ENCODE measurements around the gene UVRAG. TPM values are rescaled to one million over a fixed set of nuclear protein-coding genes. Genes with fewer than 3 reads are reported as not detected.

The UVRAG gene
- total and polyA plus RNA-seq, 9 donors, result 10.1 to 26.7 (median 19.2) TPM

GRCh38 chr11:75796091-75796435 is 18.9 kb upstream of the UVRAG start:
- no peak for TF ChIP-seq EP300 (IDR thresholded peaks at IDR 0.05)
- TF ChIP-seq POLR2A (IDR thresholded peaks at IDR 0.05), result no peak
- no peak for TF ChIP-seq CTCF (IDR thresholded peaks at IDR 0.05)
- Histone ChIP-seq H3K9me3 (no peaks in the 10 kb centered on the region), H3K4me1 (ENCODE audit: insufficient read depth) (no peaks in the 10 kb centered on the region), H3K27ac (no peak overlapping the region), H3K4me3 (no peak overlapping the region), H3K27me3 (no peaks in the 10 kb centered on the region), H3K36me3 (no peaks in the 10 kb centered on the region)
- DNase-seq, result no peak
- WGBS, 3 donors, result 71 to 78% (median 77%) methylated on average over 2 of the region's 2 CpGs
- intact Hi-C loops (cut with DNase I), result no loop called here

- intact Hi-C loops (cut with DNase I), result no loop called here
- no peak for DNase-seq
- TF ChIP-seq EP300 (IDR thresholded peaks at IDR 0.05) (no peak), CTCF (IDR thresholded peaks at IDR 0.05) (no peak)
- 88 to 92% (median 91%) methylated on average over 8 of the region's 8 CpGs for WGBS, 3 donors
- H3K36me3 ChIP-seq, result no peaks in the 10 kb centered on the region
- H3K4me3 ChIP-seq, result no peak overlapping the region
- H3K9me3 ChIP-seq, result no peaks in the 10 kb centered on the region
- H3K27ac ChIP-seq, result no peak overlapping the region
- no peaks in the 10 kb centered on the region for H3K4me1 ChIP-seq (ENCODE audit: insufficient read depth)
- no peaks in the 10 kb centered on the region for H3K27me3 ChIP-seq
These were observed 17.9 kb upstream of the UVRAG start for GRCh38 chr11:75797116-75797515.

GRCh38 chr11:75797792-75798191 is 17.2 kb upstream of the UVRAG start:
- Histone ChIP-seq H3K27me3 (no peaks in the 10 kb centered on the region), H3K4me3 (no peak overlapping the region), H3K4me1 (ENCODE audit: insufficient read depth) (no peaks in the 10 kb centered on the region), H3K27ac (no peak overlapping the region), H3K9me3 (no peaks in the 10 kb centered on the region), H3K36me3 (no peaks in the 10 kb centered on the region)
- 94 to 100% (median 100%) methylated on average over 1 of the region's 1 CpG for WGBS, 3 donors
- DNase-seq, result no peak
- intact Hi-C loops (cut with DNase I), result no loop called here
- TF ChIP-seq EP300 (IDR thresholded peaks at IDR 0.05) (no peak), POLR2A (IDR thresholded peaks at IDR 0.05) (no peak), CTCF (IDR thresholded peaks at IDR 0.05) (no peak)

GRCh38 chr11:75800136-75800675 is 14.8 kb upstream of the UVRAG start:
- TF ChIP-seq CTCF (IDR thresholded peaks at IDR 0.05) (no peak), EP300 (IDR thresholded peaks at IDR 0.05) (no peak), POLR2A (IDR thresholded peaks at IDR 0.05) (no peak)
- no peaks in the 10 kb centered on the region for H3K27me3 ChIP-seq
- H3K27ac ChIP-seq, result no peak overlapping the region
- DNase-seq, result peak in 1 of 5 donors; percentile 11
- no peaks in the 10 kb centered on the region for H3K4me1 ChIP-seq (ENCODE audit: insufficient read depth)
- H3K9me3 ChIP-seq, result no peaks in the 10 kb centered on the region
- no peak overlapping the region for H3K4me3 ChIP-seq
- no peaks in the 10 kb centered on the region for H3K36me3 ChIP-seq
- WGBS, 3 donors, result 96 to 98% (median 96%) methylated on average over 8 of the region's 8 CpGs
- intact Hi-C loops (cut with DNase I), result loop anchor here (5.0 to 10.0 kb wide), 6 partner anchors 67 to 522 kb away; no protein-coding TSS in a partner anchor

All from ovary (tissue), 9 donors.